ENCODE results near the gene MSL3. TPM values are rescaled to one million over a fixed set of nuclear protein-coding genes. Genes with fewer than 3 reads are reported as not detected.
A peak's percentile ranks its signal among the peaks of the same experiment; 100 is the strongest.

The MSL3 gene
- total RNA-seq (2014; rRNA removed; shearing (Covaris generic); ENCODE audit: low replicate concordance): 33.9 and 36.5 TPM in 2 replicates

GRCh38 chrX:11757719-11758399 is at the start of gene MSL3:
MSL3 (plus strand) TSS chrX:11758237; CDS start chrX:11758264, 27 bp downstream.
- Histone ChIP-seq H3K4me3 (peak within 1 kb of the TSS; percentile 73), H3K27me3 (no peaks in the 10 kb centered on the region), H3K9me3 (no peaks in the 10 kb centered on the region), H3K36me3 (peaks cover 18% of the 10 kb centered on the region)
- DNase-seq: peak; percentile 80

GRCh38 chrX:11722304-11722703 is 35.7 kb upstream of the MSL3 start:
- DNase-seq: no peak
- H3K27me3 ChIP-seq: no peaks in the 10 kb centered on the region
- no peaks in the 10 kb centered on the region for H3K9me3 ChIP-seq
- no peaks in the 10 kb centered on the region for H3K36me3 ChIP-seq
- no peak overlapping the region for H3K4me3 ChIP-seq

GRCh38 chrX:11724122-11725017 is 33.7 kb upstream of the MSL3 start:
- Histone ChIP-seq H3K4me3 (no peak overlapping the region), H3K9me3 (no peaks in the 10 kb centered on the region), H3K27me3 (no peaks in the 10 kb centered on the region), H3K36me3 (no peaks in the 10 kb centered on the region)
- no peak for DNase-seq

- H3K36me3 ChIP-seq: no peaks in the 10 kb centered on the region
- no peak for DNase-seq
- no peak overlapping the region for H3K4me3 ChIP-seq
- H3K27me3 ChIP-seq: no peaks in the 10 kb centered on the region
- H3K9me3 ChIP-seq: no peaks in the 10 kb centered on the region
Measured at GRCh38 chrX:11725631-11726442, 32.2 kb upstream of the MSL3 start.

- DNase-seq: no peak
- Histone ChIP-seq H3K27me3 (no peaks in the 10 kb centered on the region), H3K4me3 (no peak overlapping the region), H3K36me3 (no peaks in the 10 kb centered on the region), H3K9me3 (no peaks in the 10 kb centered on the region)
Measured at GRCh38 chrX:11728556-11728955, 29.5 kb upstream of the MSL3 start.

GRCh38 chrX:11733614-11734013 is 24.4 kb upstream of the MSL3 start:
- no peak overlapping the region for H3K4me3 ChIP-seq
- H3K36me3 ChIP-seq: no peaks in the 10 kb centered on the region
- no peaks in the 10 kb centered on the region for H3K9me3 ChIP-seq
- H3K27me3 ChIP-seq: no peaks in the 10 kb centered on the region; the same call in 1 of the 2 replicates
- DNase-seq: no peak

- Histone ChIP-seq H3K4me3 (no peak overlapping the region), H3K9me3 (no peaks in the 10 kb centered on the region), H3K36me3 (no peaks in the 10 kb centered on the region), H3K27me3 (no peaks in the 10 kb centered on the region)
- DNase-seq: no peak
Measured at GRCh38 chrX:11739776-11740175, 18.3 kb upstream of the MSL3 start.

GRCh38 chrX:11740794-11741193 is 17.2 kb upstream of the MSL3 start:
- Histone ChIP-seq H3K36me3 (no peaks in the 10 kb centered on the region), H3K4me3 (no peak overlapping the region), H3K9me3 (no peaks in the 10 kb centered on the region), H3K27me3 (no peaks in the 10 kb centered on the region)
- no peak for DNase-seq

GRCh38 chrX:11741574-11741973 is 16.5 kb upstream of the MSL3 start:
- DNase-seq: no peak
- no peak overlapping the region for H3K4me3 ChIP-seq
- H3K36me3 ChIP-seq: no peaks in the 10 kb centered on the region
- no peaks in the 10 kb centered on the region for H3K9me3 ChIP-seq
- H3K27me3 ChIP-seq: no peaks in the 10 kb centered on the region

- Histone ChIP-seq H3K9me3 (no peaks in the 10 kb centered on the region), H3K4me3 (no peak overlapping the region), H3K36me3 (no peaks in the 10 kb centered on the region), H3K27me3 (peaks cover 3% of the 10 kb centered on the region; the same call in 1 of the 2 replicates)
- DNase-seq: no peak
Measured at GRCh38 chrX:11745881-11746280, 12.2 kb upstream of the MSL3 start.

- H3K4me3 ChIP-seq: no peak overlapping the region
- DNase-seq: no peak
Measured at GRCh38 chrX:11750046-11750445, 8.0 kb upstream of the MSL3 start.

GRCh38 chrX:11750694-11751093 is 7.3 kb upstream of the MSL3 start:
- no peak overlapping the region for H3K4me3 ChIP-seq
- H3K9me3 ChIP-seq: no peaks in the 10 kb centered on the region
- peaks cover 10% of the 10 kb centered on the region; the same call in 1 of the 2 replicates for H3K27me3 ChIP-seq
- no peak for DNase-seq
- no peaks in the 10 kb centered on the region for H3K36me3 ChIP-seq

More at GRCh38 chrX:11750046-11750445, 8.0 kb upstream of the MSL3 start:
- no peaks in the 10 kb centered on the region for H3K9me3 ChIP-seq
- no peaks in the 10 kb centered on the region for H3K36me3 ChIP-seq
- H3K27me3 ChIP-seq: peaks cover 10% of the 10 kb centered on the region; the same call in 1 of the 2 replicates

- H3K4me3 ChIP-seq: no peak overlapping the region
- peaks cover 10% of the 10 kb centered on the region; the same call in 1 of the 2 replicates for H3K27me3 ChIP-seq
- H3K36me3 ChIP-seq: no peaks in the 10 kb centered on the region
- DNase-seq: no peak
- H3K9me3 ChIP-seq: no peaks in the 10 kb centered on the region
Measured at GRCh38 chrX:11751261-11751660, 6.8 kb upstream of the MSL3 start.

GRCh38 chrX:11753668-11754067 is 4.4 kb upstream of the MSL3 start:
- DNase-seq: no peak
- Histone ChIP-seq H3K36me3 (no peaks in the 10 kb centered on the region), H3K4me3 (no peak overlapping the region), H3K27me3 (peaks cover 10% of the 10 kb centered on the region; the same call in 1 of the 2 replicates), H3K9me3 (no peaks in the 10 kb centered on the region)

GRCh38 chrX:11754958-11755645 is 2.9 kb upstream of the MSL3 start:
- Histone ChIP-seq H3K9me3 (no peaks in the 10 kb centered on the region), H3K27me3 (peaks cover 10% of the 10 kb centered on the region; the same call in 1 of the 2 replicates), H3K4me3 (no peak overlapping the region), H3K36me3 (no peaks in the 10 kb centered on the region)
- DNase-seq: no peak

- H3K27me3 ChIP-seq: peaks cover 7% of the 10 kb centered on the region; the same call in 1 of the 2 replicates
- H3K36me3 ChIP-seq: peaks cover 2% of the 10 kb centered on the region
- H3K9me3 ChIP-seq: no peaks in the 10 kb centered on the region
- no peak for DNase-seq
- H3K4me3 ChIP-seq: no peak overlapping the region
Measured at GRCh38 chrX:11755724-11756123, 2.3 kb upstream of the MSL3 start.
